HG02973 (cell line): ENCODE measurements around the gene SLC37A3.
"Not testable (repeated sequence)": the region's sequence is repeated elsewhere in the genome, so short reads cannot be mapped to it uniquely, and the experiment has no call there.

ENCODE experiments used
- ATAC-seq: cut with Tn5 transposase; IDR thresholded peaks from one replicate; pipeline ENCODE4 v1.9.1; 2021; ENCODE audit warnings: moderate library complexity; ENCODE audit not compliant: unreplicated experiment

SLC37A3 gene

DNA sequence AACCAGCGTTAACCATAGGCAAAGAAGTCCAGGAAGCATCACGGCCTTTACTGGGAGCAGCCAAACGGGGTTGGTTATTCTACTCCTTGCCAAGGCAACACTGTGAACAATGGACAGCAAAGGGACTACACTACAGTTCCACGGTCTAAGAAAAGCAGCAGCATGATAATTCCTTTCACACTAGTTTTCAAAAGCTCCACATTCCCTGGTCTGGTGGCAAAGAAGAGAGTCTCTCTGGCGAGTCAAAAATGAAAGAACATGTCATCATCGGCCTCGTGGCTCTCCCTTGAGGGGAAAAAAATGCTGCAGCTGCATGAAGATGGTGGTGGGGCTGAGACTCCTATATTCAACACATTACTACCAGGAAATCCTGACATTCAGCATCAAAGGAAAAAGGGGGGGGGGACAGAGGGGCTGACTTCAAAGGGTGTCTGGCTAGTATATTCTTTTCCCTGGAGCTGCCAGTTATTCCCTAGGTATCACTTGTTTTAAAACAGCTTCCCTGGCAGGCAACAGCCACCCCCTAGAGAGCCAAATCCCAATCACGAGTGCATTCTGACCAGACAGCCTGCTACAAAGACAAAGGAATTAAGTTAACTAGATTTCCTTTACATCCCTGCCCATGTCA is 49.1 kb downstream of the SLC37A3 start:
- no peak for ATAC-seq

DNA sequence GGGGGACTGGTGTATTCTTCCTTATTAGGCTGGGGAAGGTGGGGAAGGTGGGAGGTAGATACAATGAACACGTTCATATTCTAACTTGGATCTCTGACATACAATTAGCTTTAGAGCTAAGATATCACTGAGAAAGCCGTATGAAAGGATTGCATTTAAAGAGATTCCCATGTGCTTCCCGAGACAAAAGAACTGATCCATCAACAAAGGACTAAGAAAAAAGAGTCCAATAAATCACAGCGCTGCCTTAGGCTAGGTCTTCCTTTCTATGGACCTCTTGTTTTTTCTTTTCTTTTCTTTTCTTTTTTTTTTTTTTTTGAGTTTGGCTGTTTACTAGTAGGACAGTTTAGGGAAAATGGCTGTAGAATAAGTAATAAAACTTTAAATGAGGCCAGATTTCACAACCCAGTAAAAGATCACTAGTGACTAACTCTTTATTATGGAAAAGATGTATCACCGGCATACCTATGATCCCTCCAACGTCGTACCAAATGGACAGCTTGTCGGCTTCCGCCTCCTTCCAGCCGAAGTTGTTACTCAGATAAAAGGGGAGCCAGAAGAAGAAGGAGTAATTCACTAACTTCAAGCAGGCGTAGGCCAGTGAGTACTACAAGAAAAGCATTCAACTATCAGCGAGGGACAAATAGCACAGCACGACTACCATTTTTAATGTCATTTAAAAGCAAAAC is 50.0 kb downstream of the SLC37A3 start:
- no peak for ATAC-seq

- ATAC-seq: no peak
Observed at GRCh38 chr7:140347218-140347617, 51.1 kb downstream of the SLC37A3 start.

- no peak for ATAC-seq
Observed at GRCh38 chr7:140345426-140345825, 52.9 kb downstream of the SLC37A3 start.

- ATAC-seq: no peak
Observed at GRCh38 chr7:140342727-140343514, 55.4 kb downstream of the SLC37A3 start.

- ATAC-seq: not testable (repeated sequence)
Observed at GRCh38 chr7:140338959-140339358, 59.4 kb downstream of the SLC37A3 start.

DNA sequence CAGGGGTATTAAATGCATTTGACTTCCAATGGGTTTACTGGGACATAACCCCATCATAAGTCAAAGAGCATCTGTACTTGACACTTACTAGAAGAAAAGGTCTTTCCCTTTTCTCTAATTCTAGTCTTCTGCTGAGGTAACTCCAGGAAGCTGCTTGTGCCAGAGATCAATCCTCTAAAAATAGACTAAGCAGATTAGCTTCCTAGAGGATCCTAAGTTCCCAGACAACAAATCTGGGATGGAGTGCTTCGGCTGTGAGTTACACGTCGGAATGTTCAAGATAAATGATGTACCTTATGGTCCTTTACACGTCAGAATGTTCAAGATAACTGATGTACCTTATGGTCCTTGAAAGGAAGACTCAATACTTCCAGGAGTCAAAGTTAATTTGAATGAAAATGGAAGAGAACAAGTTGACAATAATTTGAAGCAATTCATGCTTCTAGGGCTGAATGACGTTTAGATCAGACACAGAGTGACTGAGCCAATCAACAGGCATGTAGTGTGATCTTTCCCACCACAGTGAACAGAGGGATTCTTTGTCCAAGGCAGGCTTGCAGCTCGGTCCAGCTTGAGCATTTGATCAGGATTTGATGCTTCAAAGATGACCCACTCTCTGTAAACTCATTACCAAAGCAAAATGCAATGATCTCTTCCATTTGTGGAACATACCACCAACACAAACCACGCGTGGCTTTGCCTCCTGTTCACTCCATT is 63.8 kb downstream of the SLC37A3 start:
- ATAC-seq: no peak

DNA sequence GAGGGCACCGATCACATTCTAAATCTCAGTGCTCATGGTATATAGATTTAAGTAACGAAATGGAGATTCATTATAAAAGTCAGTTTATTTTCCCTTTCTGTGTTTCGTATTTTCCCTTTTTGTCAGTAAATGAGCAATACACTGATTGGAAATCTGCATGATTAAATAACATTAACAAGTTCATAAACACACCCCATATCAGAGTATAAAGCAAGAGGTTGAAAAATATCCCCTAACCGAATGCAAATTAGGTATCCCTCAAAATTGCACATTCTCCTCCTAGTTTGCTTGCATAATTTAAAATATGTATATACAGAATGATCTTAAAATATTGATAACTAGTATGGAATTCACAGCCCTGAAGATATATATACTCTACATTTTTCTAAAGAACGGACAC is 64.6 kb downstream of the SLC37A3 start:
- ATAC-seq: no peak

- no peak for ATAC-seq
Observed at GRCh38 chr7:140333223-140333622, 65.1 kb downstream of the SLC37A3 start.

DNA sequence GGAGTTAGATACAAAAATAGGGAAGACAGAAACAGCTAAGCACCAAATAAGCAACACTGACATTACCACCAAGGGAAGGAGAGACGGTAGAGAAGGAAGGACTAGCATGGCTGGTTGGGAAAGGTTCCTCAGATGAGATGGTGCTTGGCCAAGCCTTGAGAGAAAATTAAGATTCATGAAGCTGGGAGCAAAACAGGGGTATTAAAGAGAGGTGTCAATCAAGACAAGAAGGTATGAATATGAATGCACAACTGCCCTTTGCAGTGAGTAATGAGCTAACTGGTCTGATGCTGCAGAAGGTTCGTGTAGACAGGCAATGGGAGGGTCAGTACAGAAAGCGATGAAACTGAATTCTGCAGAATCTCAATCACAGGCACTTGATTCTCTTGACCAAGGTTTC is 67.7 kb downstream of the SLC37A3 start:
- no peak for ATAC-seq

GRCh38 chr7:140330128-140330527 is 68.2 kb downstream of the SLC37A3 start:
- ATAC-seq: no peak

DNA sequence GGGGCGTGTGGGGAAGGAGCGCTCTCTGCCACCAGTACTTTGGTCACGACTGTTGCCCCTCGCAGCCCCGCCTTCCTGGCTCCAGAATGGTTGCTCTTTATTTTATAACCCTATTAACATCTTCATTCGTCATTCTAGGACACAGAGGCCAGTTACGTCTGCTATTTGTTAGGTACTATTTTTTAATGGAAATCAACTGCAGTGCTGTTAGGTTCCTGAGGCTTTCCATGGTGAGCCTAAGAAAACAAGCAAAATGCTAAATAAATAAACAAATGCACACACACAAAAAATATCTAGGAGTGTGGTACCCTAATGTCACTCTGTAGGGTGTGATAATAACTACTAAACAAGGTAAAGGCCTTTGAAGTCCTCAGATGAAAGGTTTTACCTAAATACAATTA is 71.1 kb downstream of the SLC37A3 start:
- no peak for ATAC-seq

DNA sequence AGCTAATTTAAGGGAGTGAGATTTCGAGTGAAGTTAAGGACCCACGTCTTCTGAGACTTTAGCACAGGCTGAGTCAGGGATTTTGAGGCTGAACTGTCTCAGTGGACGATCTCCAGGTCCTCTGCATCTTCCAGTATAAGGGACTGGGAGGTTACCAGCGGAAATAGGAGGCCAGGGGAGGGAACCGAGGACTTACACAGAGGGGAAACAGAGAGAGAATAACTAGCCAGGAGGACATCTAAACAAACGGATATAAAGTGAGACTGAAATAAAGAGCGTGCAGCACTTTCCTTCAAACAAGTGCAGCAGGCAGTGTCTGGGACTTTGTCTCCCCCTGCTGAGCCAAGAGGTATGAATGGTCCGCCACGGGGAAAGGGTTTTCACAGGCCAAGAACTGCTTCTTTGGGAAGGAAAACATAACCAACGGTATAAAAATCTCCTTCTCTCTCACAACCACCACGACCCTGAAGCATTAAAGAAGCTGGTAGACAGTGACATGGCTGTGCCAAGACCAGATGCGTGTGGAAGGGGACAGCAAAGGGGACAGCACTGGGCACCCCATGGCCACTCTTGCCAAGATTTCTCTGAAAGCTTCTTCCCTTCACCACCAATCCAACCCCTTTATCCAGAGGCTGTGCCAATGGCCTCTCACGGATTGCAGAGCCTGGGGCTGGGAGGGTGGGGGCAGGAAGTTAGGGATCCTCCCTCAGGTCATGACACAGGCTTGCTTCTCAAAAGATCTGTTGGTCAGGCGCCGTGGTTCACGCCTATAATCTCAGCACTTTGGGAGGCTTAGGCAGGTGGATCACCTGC is 72.0 kb downstream of the SLC37A3 start:
- ATAC-seq: no peak

DNA sequence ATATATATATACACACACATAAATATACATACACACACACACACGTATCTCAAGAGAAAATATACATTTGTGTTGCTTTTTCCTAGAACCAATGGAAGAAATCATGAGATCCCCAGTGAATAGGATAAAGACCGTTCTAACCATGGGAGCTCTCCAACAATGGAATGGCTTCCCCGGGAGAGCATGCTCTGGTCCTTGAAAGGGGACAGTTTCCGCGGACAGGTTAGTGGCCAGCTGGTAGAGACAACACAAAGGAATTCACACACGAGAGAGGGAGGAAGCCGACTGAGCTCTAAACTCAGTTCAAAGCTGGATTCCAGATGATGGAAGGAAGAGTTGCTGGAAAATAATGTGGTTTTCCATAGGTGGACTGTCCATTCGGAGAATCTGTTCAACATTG is 72.7 kb downstream of the SLC37A3 start:
- ATAC-seq: no peak

GRCh38 chr7:140324714-140325113 is 73.6 kb downstream of the SLC37A3 start:
- ATAC-seq: no peak

GRCh38 chr7:140322759-140323158 is 75.6 kb downstream of the SLC37A3 start:
- no peak for ATAC-seq

- not testable (repeated sequence) for ATAC-seq
Observed at GRCh38 chr7:140320078-140320477, 78.3 kb downstream of the SLC37A3 start.

DNA sequence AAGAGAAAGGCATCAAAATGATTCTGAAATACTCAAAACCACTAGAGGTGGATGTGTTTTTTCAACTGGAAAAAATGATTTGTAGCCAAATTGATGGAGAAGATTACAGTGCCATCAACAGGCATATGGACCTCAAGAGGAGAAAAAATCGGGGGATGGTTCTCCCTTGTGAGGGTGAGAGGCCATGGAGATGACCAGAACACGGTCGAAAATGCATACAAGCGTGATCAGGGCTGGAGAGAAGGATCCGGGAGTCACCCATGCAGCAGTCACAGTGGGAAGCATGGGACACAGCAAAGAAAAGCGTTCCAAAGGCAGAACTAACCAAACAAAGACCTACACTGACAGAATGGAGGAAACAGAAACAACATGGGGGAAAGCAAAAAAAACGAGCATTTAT is 80.3 kb downstream of the SLC37A3 start:
- no peak for ATAC-seq

GRCh38 chr7:140317597-140317996 is 80.7 kb downstream of the SLC37A3 start:
- ATAC-seq: no peak

- ATAC-seq: no peak
Observed at GRCh38 chr7:140316165-140316661, 82.1 kb downstream of the SLC37A3 start.
